Thyroid gland (tissue), 4 donors: ENCODE measurements around the gene HPCA.

Experiments
- POLR2A ChIP-seq, 2 donors: fragments of 450-650 bp; IDR thresholded peaks; one replicate each; pipeline ENCODE4 v1.6.1; 2017; ENCODE audit warnings: antibody characterized with exemption in 2 of 2, mild to moderate bottlenecking in 2 of 2, moderate library complexity in 1 of 2
- TF ChIP-seq, protein P1 (sequence below), 6 experiments: fragments of 200-600 bp in 3 of 6; fragments of 450-650 bp in 3 of 6; sonication (generic) in 3 of 6; IDR thresholded peaks; one replicate each; pipeline ENCODE4 v1.5.1; 2016 to 2019; ENCODE audit warnings: antibody characterized with exemption in 6 of 6, mild to moderate bottlenecking in 2 of 6, inconsistent platforms in 1 of 6, moderate library complexity in 1 of 6

- TF ChIP-seq, protein P1, sequence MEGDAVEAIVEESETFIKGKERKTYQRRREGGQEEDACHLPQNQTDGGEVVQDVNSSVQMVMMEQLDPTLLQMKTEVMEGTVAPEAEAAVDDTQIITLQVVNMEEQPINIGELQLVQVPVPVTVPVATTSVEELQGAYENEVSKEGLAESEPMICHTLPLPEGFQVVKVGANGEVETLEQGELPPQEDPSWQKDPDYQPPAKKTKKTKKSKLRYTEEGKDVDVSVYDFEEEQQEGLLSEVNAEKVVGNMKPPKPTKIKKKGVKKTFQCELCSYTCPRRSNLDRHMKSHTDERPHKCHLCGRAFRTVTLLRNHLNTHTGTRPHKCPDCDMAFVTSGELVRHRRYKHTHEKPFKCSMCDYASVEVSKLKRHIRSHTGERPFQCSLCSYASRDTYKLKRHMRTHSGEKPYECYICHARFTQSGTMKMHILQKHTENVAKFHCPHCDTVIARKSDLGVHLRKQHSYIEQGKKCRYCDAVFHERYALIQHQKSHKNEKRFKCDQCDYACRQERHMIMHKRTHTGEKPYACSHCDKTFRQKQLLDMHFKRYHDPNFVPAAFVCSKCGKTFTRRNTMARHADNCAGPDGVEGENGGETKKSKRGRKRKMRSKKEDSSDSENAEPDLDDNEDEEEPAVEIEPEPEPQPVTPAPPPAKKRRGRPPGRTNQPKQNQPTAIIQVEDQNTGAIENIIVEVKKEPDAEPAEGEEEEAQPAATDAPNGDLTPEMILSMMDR (IDR thresholded peaks at IDR 0.05): no peak
- no peak for TF ChIP-seq POLR2A (IDR thresholded peaks at IDR 0.05)
Measured at GRCh38 chr1:32887623-32888022, 1.3 kb downstream of the HPCA start.
